ENCODE measurements around the gene SLC10A3. TPM values are rescaled to one million over a fixed set of nuclear protein-coding genes. Genes with fewer than 3 reads are reported as not detected.

Gene SLC10A3
- total RNA-seq, 1 experiment from 2014 or later: 17.9 TPM

- TF ChIP-seq CTCF (IDR thresholded peaks at IDR 0.05; ENCODE audit: unreplicated experiment): no peak
- no TSS peak for BruUV-seq (replicated peaks)
- Mint-ChIP-seq H3K36me3 (ENCODE audit: insufficient read depth, unreplicated experiment) (peaks cover 32% of the 10 kb centered on the region), H3K9me3 (ENCODE audit: unreplicated experiment) (no peaks in the 10 kb centered on the region), H3K4me3 (ENCODE audit: unreplicated experiment) (peak overlapping the region; percentile 69), H3K4me1 (ENCODE audit: insufficient read depth, unreplicated experiment) (no peaks in the 10 kb centered on the region), H3K27ac (ENCODE audit: low read depth, unreplicated experiment) (peak overlapping the region; percentile 31), H3K27me3 (ENCODE audit: insufficient read depth, unreplicated experiment) (peaks cover 19% of the 10 kb centered on the region)
- POLR2A ChIA-PET: interaction anchor here (0.5 to 1.5 kb wide), 4 partner anchors 10 to 46 kb away, joined by 3 read pairs; partner anchors contain the start of gene SLC10A3
- no peak for DNase-seq (ENCODE audit: unreplicated experiment)
- CTCF ChIA-PET: interaction anchor here (0.7 to 0.9 kb wide), 2 partner anchors 8 to 72 kb away, joined by 3 read pairs; no protein-coding TSS in a partner anchor
- intact Hi-C loops (cut with micrococcal nuclease): loop anchor here (5.0 kb wide), 1 partner anchor 38 kb away; the partner anchor contains the start of gene DNASE1L1
Measured at GRCh38 chrX:154444755-154445246, 45.6 kb downstream of the SLC10A3 start.

GRCh38 chrX:154443992-154444754 lies 46.3 kb downstream of the SLC10A3 start, which contains the start of gene FAM50A:
Gene FAM50A, plus strand, starts transcription at chrX:154444141. Its CDS starts 95 bp downstream, at chrX:154444236.
- Mint-ChIP-seq H3K4me3 (ENCODE audit: unreplicated experiment) (peak within 1 kb of the TSS; percentile 69), H3K27me3 (ENCODE audit: insufficient read depth, unreplicated experiment) (peaks cover 19% of the 10 kb centered on the region), H3K27ac (ENCODE audit: low read depth, unreplicated experiment) (peak within 1 kb of the TSS; percentile 78), H3K4me1 (ENCODE audit: insufficient read depth, unreplicated experiment) (no peaks in the 10 kb centered on the region), H3K9me3 (ENCODE audit: unreplicated experiment) (no peaks in the 10 kb centered on the region), H3K36me3 (ENCODE audit: insufficient read depth, unreplicated experiment) (peaks cover 32% of the 10 kb centered on the region)
- POLR2A ChIA-PET: interaction anchor here (0.9 to 1.5 kb wide), 5 partner anchors 13 to 71 kb away, joined by 3 to 5 read pairs (median 3); partner anchors contain the start of genes SLC10A3 and TAFAZZIN
- BruUV-seq (replicated peaks): no TSS peak
- DNase-seq (ENCODE audit: unreplicated experiment): peak; percentile 34
- CTCF ChIA-PET: interaction anchor here (0.6 to 0.9 kb wide), 3 partner anchors 9 to 44 kb away, joined by 3 read pairs; no protein-coding TSS in a partner anchor
- TF ChIP-seq CTCF (IDR thresholded peaks at IDR 0.05; ENCODE audit: unreplicated experiment): no peak
- intact Hi-C loops (cut with micrococcal nuclease): loop anchor here (5.0 kb wide), 1 partner anchor 37 kb away; the partner anchor contains the start of gene DNASE1L1

GRCh38 chrX:154443479-154443910 lies 46.9 kb downstream of the SLC10A3 start:
- CTCF ChIA-PET: interaction anchor here (0.6 to 0.9 kb wide), 3 partner anchors 9 to 148 kb away, joined by 3 read pairs; partner anchors contain the start of gene TKTL1

More at GRCh38 chrX:154443479-154443910, 46.9 kb downstream of the SLC10A3 start:
- POLR2A ChIA-PET: interaction anchor here (0.6 to 1.5 kb wide), 5 partner anchors 14 to 269 kb away, joined by 3 to 5 read pairs (median 3); partner anchors contain the start of gene TAFAZZIN
- H3K9me3 Mint-ChIP-seq (ENCODE audit: unreplicated experiment): no peaks in the 10 kb centered on the region
- no peaks in the 10 kb centered on the region for H3K4me1 Mint-ChIP-seq (ENCODE audit: insufficient read depth, unreplicated experiment)
- H3K4me3 Mint-ChIP-seq (ENCODE audit: unreplicated experiment): peak overlapping the region; percentile 69
- intact Hi-C loops (cut with micrococcal nuclease): loop anchor here (5.0 kb wide), 1 partner anchor 36 kb away; the partner anchor contains the start of gene DNASE1L1
- peaks cover 27% of the 10 kb centered on the region for H3K36me3 Mint-ChIP-seq (ENCODE audit: insufficient read depth, unreplicated experiment)
- BruUV-seq (replicated peaks): no TSS peak
- no peak for TF ChIP-seq CTCF (IDR thresholded peaks at IDR 0.05; ENCODE audit: unreplicated experiment)
- peak overlapping the region; percentile 78 for H3K27ac Mint-ChIP-seq (ENCODE audit: low read depth, unreplicated experiment)
- peaks cover 19% of the 10 kb centered on the region for H3K27me3 Mint-ChIP-seq (ENCODE audit: insufficient read depth, unreplicated experiment)
- DNase-seq (ENCODE audit: unreplicated experiment): no peak

All from MCF 10A (cell line).